H1 (cell line): ENCODE data around the gene TTC22. TPM values are rescaled to one million over a fixed set of nuclear protein-coding genes. Genes with fewer than 3 reads are reported as not detected.
A peak's percentile ranks its signal among the peaks of the same experiment; 100 is the strongest.

ENCODE experiments used
- CHD7 ChIP-seq: fragments of 300-600 bp; sonication (generic); IDR thresholded peaks from 2 replicates; pipeline ENCODE4 v1.7.1; 2012; ENCODE audit warnings: low read length, moderate library complexity, mild to moderate bottlenecking, inconsistent platforms; ENCODE audit not compliant: insufficient replicate concordance
- EP300 ChIP-seq, 2 experiments: IDR thresholded peaks; 1 replicate in 1 of 2; 2 replicates in 1 of 2; pipeline ENCODE4 v1.6.1; 2011 to 2012; ENCODE audit warnings: low read depth in 2 of 2, low read length in 2 of 2, mild to moderate bottlenecking in 2 of 2, borderline replicate concordance in 1 of 2, inconsistent platforms in 1 of 2, moderate library complexity in 1 of 2
- JUND ChIP-seq: IDR thresholded peaks from 2 replicates; pipeline ENCODE4 v1.6.1; 2011; ENCODE audit warnings: mild to moderate bottlenecking, improper control_type of control experiment, low read length
- KDM1A ChIP-seq: fragments of 200-600, 300-600 bp; sonication (generic); IDR thresholded peaks from 2 replicates; pipeline ENCODE4 v1.7.1; 2016; ENCODE audit warnings: mild to moderate bottlenecking, low read length, borderline replicate concordance
- RXRA ChIP-seq: IDR thresholded peaks from 2 replicates; pipeline ENCODE4 v1.6.1; 2011; ENCODE audit warnings: low read depth, mild to moderate bottlenecking, low read length, moderate library complexity; ENCODE audit not compliant: insufficient read depth
- SIX5 ChIP-seq: IDR thresholded peaks from 2 replicates; pipeline ENCODE4 v1.6.1; 2011; ENCODE audit warnings: mild to moderate bottlenecking, low read depth, low read length
- SP4 ChIP-seq: IDR thresholded peaks from 2 replicates; pipeline ENCODE4 v1.6.1; 2012; ENCODE audit warnings: low read length, inconsistent platforms
- TAF1 ChIP-seq: IDR thresholded peaks from 2 replicates; pipeline ENCODE4 v1.6.1; 2011; ENCODE audit warnings: mild to moderate bottlenecking, low read depth, low read length
- USF2 ChIP-seq: IDR thresholded peaks from 2 replicates; pipeline ENCODE4 v1.6.1; 2011; ENCODE audit warnings: low read length, improper control_type of control experiment
- polyA plus RNA-seq, 7 experiments: library from polyadenylated mRNA; depleted of rRNA in 3 of 7; stranded (reverse) in 5 of 7; unstranded in 2 of 7; fragments of >200 nt in 5 of 7; fragments of 200-250 nt in 2 of 7; gene quantifications; 1 replicate in 5 of 7; 2 replicates in 1 of 7; 4 replicates in 1 of 7; pipeline versions ENCODE4 v1.2.1 to v1.2.3, GENCODE V29; 2011 to 2013; ENCODE audit warnings: missing spikeins in 2 of 7, mixed read lengths in 2 of 7
- total RNA-seq: library from RNA; stranded (reverse); fragmentation: NEBNext Ultra II Directional; extraction: Animal tissue kit (Norgen Biotek cat#: 25700); gene quantifications from 2 replicates; pipeline ENCODE4 v1.2.1, GENCODE V29; 2021

TTC22 gene
- total and polyA plus RNA-seq, 2 of the 8 experiments (the other 6 are each of a cell fraction or from before 2014, with no cell fraction given): 1.00 to 1.6 TPM

GRCh38 chr1:54764133-54764921 lies 36.8 kb downstream of the TTC22 start, which contains the start of gene PARS2 (continued):
- TF ChIP-seq CHD7 (no peak), RXRA (no peak), TAF1 (peak; percentile 81), EP300 (IDR thresholded peaks at IDR 0.05; ENCODE audit: borderline replicate concordance in 1 of 2, low read depth in 2 of 2, low read length in 2 of 2) (no peak), KDM1A (no peak), SP4 (no peak), JUND (no peak), SIX5 (no peak), USF2 (no peak)
